Fibroblast of skin of right biceps (primary cell): ENCODE results near the gene TMEM126A.
A peak's percentile ranks its signal among the peaks of the same experiment; 100 is the strongest.
"Not testable (repeated sequence)": the region's sequence is repeated elsewhere in the genome, so short reads cannot be mapped to it uniquely, and the experiment has no call there.

Experiments
- DNase-seq: peaks from one replicate; pipeline ENCODE4 v3.0.0-alpha.2; 2013

The TMEM126A gene

DNA sequence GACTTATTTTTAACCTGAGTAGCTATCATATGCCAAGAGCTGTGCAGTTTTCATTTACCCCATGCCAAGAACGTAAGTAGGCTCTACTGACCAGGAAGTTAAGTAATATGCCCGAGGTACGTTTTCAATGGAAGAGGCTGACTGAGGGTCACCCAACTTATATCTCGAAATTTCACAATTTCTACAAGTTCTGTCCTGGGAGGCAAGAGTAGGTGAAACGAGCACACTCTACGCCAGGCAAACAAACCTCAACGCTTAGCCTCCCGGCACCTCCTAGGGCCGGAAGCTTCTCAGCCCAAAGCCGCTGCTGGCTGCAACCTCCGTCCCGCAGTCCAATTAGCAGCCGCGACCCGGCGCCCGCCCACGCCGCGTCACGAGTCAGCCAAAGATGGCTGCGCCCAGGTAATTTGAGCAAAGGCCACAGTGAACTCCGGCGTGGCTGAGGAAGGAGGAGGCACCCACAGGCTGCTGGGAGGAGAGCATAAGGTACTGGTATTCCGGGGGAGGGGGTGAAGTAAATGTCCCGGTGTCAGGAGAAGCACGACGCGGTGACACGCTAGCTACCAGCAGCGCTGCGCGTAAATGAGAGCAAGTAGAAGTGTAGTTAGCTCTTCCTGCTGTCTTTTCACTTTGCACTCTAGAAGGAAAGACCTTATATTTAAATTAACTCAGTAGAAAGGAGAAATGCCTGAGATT lies at the start of gene TMEM126A:
Gene TMEM126A (plus strand): TSS at position 364 of the 696 bp plus-strand sequence. CDS start 2,289 bp downstream, outside the sequence.
- DNase-seq, result peak; percentile 82

DNA sequence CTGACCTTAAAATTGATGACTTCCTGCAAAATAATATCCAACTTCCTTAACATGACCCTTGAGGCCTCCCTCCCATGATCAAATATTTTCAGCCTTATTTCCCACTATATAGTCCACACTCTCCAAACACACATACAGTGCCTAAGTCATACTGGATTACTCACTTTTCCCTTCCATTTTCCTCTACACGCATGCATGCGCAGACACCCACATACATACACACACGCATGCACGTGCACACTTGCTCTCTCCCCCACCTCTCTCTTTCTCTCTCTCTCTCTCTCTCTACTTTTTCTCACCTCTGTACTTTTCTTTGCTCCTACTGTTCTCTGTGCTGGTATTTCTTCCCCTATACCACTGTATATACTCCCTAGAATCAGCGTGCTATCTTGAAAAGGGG lies 48.7 kb upstream of the TMEM126A start:
- DNase-seq, result no peak

DNA sequence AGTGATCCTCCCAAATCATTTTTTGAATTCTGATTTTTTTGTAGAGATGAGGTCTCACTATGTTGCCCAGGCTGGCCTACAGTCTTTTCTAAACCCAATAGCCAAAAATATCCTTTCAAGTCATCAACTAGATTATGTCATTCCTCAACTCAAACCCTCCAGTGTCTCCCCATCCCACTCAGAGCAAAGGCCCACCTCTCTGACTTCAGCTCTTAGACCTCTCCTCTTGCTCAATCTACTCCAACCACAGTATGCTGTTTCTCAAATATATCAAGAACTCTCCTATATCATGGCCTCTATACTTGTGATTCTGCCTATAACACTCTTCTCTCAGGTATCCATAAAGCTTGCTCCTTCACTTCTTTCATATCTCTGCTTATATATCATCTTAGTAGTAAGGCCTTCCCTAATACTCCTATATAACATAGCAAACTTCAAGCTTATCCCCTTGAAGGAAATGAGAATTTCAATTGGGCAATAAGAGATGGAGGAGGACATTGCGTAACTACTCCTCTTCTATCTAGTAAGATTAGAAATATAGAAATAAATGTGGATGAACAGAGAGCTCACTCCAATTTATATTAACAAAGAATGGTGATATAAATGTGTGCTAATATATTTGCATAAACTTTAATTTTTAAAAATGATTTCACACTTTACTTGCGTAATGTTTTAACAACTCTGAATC lies 45.1 kb upstream of the TMEM126A start:
- DNase-seq, result no peak

DNA sequence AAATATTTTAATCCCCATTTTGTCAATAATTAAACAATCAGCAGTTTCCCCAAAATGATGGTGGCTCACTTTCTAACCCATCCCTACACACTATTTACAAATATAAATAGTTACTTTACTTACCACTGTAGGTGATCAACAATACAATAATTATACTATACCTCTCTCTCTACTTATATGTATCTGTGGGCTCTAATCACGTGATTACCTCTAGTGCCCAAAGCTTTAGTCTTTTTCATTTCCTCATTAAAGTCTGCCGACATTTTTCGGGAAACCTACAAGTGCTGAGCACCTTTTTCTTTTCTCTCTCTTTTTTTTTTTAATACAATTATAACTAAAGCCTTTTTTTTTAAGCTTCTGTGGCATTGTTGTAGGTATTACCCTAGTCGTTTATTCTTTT lies 44.5 kb upstream of the TMEM126A start:
- DNase-seq, result no peak

DNA sequence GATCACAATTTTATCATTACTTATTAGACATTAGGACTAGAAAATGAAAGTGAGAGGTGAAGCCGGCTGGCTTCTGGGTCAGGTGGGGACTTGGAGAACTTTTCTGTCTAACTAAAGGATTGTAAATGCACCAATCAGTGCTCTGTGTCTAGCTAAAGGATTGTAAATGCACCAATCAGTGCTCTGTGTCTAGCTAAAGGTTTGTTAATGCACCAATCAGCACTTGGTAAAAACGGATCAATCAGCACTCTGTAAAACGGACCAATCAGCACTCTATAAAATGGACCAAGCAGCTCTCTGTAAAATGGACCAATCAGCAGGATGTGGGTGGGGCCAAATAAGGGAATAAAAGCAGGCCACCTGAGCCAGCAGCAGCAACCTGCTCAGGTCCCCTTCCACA lies 41.5 kb upstream of the TMEM126A start:
- DNase-seq, result not testable (repeated sequence)

DNA sequence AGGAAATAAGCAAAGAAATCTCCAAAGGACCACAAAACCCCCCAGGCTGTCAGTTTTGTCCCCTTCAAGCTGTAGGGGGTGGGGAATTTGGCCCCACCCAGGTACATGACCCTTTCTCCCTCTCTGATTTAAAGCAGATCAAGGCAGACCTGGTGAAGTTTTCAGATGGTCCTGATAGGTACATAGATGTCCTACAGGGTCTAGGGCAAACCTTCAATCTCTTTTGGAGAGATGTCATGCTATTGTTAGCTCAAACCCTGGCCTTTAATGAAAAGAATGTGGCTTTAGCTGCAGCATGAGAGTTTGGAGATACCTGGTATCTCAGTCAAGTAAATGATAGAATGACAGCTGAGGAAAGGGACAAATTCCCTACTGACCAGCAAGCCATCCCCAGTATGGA lies 39.1 kb upstream of the TMEM126A start:
- DNase-seq, result not testable (repeated sequence)

DNA sequence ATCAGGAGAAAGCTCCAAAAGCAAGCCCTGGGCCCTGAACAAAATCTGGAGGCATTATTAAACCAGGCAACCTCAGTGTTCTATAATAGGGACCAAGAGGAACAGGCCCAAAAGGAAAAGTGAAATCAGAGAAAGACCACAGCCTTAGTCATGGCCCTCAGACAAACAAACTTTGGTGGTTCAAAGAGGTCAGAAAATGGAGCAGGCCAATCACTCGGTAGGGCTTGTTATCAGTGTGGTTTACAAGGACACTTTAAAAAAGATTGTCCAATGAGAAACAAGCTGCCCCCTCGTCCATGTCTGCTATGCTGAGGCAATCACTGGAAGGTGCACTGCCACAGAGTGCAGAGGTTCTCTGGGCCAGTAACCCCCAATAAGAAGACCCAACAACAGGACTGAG lies 38.5 kb upstream of the TMEM126A start:
- DNase-seq, result not testable (repeated sequence)

DNA sequence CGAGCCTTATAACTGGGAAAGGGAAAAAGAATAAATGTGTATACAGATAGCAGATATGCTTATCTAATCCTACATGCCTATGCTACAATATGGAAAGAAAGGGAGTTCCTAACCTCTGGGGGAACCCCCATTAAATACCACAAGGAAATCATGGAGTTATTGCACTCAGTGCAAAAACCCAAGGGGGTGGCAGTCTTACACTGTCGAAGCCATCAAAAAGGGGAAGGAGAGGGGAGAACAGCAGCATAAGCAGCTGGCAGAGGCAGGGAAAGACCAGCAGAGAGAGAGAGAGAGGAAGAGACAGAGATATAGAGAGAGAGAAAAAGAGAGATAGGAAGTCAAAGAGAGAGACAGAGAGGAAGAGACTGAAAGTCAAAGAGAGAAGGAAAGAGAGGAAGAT lies 36.1 kb upstream of the TMEM126A start:
- DNase-seq, result not testable (repeated sequence)

DNA sequence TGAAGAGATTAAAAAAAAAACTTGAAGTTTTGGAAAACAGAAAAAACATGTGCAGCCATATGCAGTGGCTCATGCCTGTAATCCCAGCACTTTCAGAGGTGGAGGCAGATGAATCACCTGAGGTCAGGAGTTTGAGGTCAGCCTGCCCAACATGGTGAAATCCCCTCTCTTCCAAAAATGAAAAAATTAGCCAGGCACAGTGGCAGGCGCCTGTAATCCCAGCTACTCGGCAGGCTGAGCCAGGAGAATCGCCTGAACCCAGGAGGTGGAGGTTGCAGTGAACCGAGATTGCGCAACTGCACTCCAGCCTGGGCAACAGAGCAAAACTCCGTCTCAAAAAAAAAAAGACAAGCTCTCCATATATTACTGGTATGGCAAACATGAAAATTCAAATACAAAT lies 28.3 kb upstream of the TMEM126A start:
- DNase-seq, result peak; percentile 3

DNA sequence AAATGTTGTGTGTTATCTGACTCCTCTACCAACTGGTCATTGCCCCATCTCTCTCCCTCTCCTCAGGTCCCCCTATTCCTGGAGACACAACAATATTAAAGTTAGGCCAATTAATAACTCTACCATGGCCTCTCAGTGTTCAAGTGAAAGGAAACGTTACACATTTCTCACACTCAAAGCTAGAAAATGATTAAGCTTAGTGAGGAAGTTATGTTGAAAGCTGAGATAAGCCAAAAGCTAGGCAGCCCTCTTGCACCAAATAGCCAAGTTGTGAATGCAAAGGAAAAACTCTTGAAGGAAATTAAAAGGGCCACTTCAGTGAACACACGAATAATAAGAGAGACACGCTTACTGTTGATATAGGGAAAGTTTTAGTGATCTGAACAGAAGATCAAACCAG lies 27.5 kb upstream of the TMEM126A start:
- DNase-seq, result no peak

DNA sequence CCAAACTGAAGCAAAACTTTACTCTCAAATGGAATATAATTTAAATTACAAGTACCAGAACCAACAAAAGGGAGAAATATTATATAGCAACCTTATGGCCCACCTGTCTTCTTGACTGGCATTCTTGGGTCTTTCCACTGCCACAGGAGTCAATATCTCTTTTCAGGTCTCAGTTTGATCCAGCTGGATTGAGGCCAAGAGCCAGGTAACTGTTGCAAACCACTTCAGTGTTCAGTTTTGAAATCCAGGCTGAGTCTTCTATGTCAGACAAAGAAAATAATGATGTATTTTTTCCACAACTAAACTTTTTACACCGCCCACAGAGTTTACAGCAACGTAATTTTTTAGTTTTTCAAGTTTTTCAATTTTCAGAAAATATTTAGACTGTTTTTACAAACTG lies 21.3 kb upstream of the TMEM126A start:
- no peak for DNase-seq

DNA sequence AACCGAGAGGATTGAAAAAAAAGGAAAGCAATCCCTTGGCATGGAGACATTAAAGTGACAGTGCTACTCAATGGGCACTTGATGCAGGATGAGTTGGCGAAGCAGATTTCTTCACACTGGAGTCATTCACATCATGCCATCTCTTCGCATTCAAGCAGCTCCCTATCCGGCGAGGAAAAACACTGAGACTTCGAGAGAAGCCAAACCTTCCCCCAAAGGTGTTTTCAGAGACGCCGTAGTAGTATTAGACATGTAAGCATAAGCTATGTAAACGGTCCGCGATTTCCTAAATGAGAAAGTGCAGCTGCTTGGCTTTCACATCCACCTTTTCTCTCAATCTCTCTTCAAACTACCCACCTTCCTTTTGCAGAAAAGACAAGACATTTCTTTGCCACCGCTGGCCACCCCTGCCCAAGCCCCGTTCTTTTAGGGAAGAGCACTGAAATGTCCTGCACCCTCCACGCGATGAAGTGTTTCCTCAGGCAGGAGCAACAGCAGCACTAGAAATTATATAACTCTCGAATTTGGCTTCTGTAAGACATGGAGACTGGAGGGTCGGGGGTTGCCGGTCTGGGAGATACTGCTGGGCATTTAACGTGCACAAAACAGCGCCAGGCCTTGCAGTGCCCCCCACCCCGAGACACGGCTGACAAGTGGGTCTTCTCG lies 20.3 kb upstream of the TMEM126A start, which contains the start of gene DLG2:
Gene DLG2 (minus strand): TSS at position 13 of the 666 bp plus-strand sequence.
- peak; percentile 28 for DNase-seq

DNA sequence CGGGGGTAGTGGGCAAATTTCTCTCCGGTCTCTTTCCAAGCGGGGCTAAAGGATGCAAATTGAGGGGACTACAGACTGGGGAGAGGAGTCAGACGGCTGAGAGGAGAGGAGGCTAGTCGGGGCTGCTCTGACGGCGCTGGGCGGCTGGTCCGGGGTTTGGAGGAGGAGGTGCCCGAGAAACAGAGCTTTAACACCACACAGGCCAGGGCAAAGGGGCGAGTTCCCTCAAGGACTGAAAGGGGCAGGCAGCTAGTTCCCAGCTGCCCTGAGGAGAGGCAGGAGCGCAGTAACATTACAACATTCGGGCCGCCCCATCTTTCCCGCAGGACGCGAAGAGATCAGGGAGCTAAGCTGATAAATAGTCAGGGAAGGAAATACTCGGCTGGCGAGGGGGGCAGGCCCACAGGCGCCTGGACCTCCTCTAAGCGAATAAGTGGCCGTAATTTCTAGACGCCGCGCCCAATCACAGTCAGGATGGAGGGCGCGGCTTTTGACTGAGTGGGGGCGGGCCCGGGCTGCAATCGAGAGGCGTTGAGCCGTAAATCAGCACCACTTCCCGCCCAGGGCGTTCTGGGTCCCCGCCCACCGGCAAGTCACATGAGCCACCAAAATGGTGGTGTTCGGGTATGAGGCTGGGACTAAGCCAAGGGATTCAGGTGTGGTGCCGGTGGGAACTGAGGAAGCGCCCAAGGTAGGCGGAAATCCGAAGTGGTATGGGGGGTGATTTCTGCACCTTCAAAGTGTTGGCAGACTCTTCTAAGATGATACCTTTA lies 19.6 kb upstream of the TMEM126A start, which contains the start of gene TMEM126B:
Gene TMEM126B (plus strand): TSS at position 596 of the 773 bp plus-strand sequence. CDS start 15 bp downstream, at position 611.
- peak; percentile 98 for DNase-seq

DNA sequence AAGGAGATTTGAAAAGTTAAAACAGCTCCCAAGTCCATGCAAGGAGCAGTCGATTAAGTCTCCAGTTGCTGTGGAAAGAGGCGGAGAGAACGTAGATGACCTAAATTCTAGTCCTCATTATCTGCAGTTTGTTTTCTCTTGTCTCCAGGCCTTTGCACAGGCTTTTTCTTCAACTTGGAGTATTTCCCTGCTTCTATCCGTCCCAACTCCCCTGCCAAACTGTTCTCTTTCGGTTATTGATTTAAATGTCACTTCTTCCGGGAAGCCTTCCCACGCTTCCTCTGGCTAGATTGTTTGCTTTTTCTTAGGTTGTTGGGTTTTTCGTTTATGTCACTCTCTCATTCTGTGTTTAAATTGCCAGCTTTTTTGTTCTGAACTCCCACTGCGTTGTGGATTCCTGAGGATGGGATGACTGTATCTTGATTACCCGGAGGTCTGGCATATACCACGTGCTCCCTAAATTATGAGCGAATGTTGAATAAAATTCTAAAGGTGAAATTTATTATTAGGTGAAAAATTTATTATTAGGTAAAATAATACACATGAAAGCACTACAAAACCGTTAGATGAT lies 18.9 kb upstream of the TMEM126A start:
- DNase-seq, result peak; percentile 6

DNA sequence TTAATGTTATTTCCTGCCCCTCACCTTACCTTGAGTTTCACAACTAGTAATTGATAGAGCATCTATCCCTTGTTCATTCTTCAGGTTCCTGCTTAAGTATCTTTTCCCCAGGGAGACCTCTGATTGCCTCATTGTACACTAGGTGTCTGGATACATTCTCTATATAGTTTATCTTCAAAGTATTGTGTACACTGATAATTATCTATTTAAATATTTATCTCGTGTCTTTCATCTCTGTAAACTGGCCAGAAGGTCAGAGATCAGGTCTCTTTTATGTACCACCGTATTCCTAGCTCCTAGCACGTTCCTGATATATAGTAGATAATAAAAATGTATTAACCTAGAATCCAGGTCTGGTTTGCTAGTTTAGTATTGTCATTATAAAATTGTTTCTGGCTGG lies 13.0 kb upstream of the TMEM126A start:
- no peak for DNase-seq

DNA sequence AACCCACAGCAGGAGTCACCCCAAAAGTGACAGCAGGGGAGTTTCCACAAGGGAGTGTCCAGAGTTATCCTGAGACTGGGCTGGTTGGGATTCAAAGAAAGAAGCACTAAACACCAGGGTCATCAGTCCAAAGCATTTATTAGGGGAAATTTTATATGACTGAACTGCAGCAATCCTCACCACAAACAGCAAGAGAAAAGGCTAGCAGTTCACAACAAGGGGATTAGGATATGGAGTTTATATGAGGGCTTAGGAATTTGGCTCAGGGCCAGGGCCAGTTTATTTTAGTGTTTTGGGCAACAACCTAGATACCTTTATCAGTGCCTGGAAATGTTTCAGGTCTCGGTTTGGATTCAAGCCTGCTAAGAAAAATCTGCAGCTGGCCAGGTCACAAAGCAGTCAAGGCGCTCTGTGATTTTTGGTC lies 4.6 kb upstream of the TMEM126A start:
- DNase-seq, result no peak

DNA sequence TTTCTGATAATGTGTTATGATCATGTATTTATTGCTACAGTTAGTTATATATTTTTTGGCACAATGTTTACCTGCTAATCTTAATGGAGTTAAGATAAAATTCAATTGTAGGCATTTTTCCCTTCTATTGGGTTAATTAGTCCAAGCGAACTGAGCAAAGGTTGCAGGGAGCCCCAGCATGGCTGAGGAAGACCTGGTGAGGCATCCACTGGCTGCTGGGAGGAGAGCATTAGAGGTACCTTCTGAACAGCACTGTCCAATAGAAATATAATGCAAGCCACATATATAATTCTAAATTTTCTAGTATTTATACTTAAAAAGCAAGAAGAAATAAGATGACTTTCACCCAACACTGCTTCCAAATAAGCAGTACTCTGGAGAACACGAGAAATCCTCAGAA lies 689 bp upstream of the TMEM126A start:
- DNase-seq, result no peak

DNA sequence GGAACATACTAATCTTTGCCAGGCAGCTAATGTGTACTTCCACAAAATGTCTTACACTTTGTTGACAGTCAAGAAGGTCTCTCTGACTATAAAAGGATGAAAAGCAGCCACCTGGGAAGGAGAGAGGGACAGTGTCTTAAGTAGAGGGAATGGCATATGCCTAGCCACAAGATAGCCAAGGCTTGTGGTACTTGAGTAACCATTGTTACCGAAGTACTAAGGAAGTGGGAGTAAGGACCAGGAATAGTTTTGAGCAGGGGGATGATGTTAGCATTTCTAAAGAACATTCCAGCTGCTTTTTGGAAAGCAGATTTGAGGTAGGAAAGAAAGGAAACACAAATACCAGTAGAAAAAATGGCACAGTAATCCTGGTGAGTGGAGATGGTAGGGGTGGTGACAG lies 3.4 kb downstream of the TMEM126A start:
- DNase-seq, result no peak

DNA sequence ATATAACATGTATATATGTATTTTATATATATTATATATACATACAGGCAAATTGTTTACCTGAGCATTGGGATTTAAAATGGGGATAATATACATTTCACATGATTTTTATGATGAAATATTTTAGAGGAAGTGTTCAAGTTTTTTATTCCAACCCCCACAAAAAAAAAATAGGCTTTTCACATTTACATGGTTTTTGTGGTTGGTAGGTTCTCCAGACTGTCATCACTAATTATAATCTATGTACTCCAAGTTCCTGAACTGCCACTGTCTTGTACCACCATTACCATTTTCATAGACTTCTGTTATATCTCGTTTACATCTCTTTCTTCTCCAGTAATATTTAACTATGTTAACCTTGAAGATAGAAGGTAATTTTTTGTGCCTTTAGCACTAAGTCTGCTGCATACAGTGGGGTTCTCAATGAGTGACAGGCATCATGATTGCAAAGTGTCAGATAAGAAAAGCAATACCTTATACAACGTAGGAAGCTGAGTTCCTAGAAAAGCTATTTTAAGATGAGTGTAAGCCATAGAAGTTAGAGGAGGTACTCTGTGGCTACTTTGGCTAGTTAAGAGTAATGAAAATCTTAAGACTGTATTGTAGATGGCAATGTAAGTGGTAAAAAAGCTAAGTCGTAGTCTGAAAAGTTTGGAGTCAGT lies 5.2 kb downstream of the TMEM126A start:
- no peak for DNase-seq

DNA sequence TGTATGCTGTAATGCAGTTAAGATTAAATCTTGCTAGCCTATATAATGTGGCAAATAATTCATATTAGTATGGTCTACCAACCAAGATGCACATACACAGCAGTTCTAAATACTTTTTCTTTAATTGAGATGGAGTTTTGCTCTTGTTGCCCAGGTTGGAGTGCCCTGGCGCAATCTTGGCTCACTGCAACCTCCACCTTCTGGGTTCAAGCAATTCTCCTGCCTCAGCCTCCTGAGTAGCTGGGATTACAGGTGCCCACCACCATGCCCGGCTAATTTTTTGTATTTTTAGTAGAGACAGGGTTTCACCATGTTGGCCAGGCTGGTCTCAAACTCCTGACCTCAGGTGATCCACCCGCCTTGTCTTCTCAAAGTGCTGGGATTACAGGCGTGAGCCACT lies 6.6 kb downstream of the TMEM126A start:
- DNase-seq, result not testable (repeated sequence)

DNA sequence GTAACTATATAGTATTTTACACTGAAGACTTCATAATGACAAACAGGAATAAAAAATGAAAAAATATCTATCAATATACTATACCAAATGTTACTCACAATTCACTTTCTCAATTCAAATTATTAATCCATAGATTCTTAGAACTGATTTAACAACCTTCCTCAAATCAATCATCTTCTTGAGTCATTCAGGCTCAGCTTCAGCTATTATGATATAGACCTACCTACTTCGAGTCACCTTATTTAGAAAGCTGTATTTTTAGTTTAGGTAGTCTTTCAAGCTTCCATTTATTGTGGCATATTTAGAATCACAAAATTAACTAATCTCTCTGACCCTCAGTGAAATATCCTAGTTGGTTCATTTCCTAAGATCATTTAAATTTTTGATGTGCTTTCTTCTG lies 9.0 kb downstream of the TMEM126A start:
- no peak for DNase-seq

DNA sequence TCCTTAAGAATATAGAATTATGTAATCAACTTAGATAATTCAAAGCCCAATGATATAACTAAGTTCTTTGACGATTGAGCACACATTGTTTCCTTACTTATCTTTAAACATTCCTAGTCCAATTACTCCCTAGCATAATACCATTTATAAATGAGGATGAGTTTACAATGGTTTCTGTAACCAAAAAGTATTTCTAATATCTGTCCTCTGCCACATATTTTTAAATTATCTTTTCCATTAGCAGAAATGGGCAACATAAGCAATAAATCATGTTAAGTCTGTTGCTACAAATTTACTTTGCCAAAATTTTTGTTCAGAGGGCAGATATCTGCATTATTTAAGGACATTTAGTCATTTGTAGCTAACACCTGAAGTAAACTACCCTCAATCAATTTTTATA lies 10.4 kb downstream of the TMEM126A start:
- DNase-seq, result no peak
